ENCODE measurements around the gene FOXC2. TPM values are rescaled to one million over a fixed set of nuclear protein-coding genes. Genes with fewer than 3 reads are reported as not detected.

The FOXC2 gene
- total RNA-seq, 6 experiments from 2014 or later, result 0.20 TPM; not detected in 5

- Histone ChIP-seq H3K27me3 (peaks cover 0 to 28% of the 10 kb centered on the region in 2 donors), H3K36me3 (no peaks in the 10 kb centered on the region), H3K4me3 (no peak overlapping the region), H3K4me1 (no peaks in the 10 kb centered on the region), H3K27ac (no peak overlapping the region), H3K9me3 (no peaks in the 10 kb centered on the region)
- ATAC-seq (no peak), DNase-seq (no peak)
- intact Hi-C loops (cut with DNase I), result loop anchor here in 1 of 2 donors (10.0 kb wide), 1 partner anchor 492 kb away; no protein-coding TSS in a partner anchor
- TF ChIP-seq POLR2A (IDR thresholded peaks at IDR 0.05), result no peak
- no peak for TF ChIP-seq CTCF (IDR thresholded peaks at IDR 0.05)
- WGBS (ENCODE audit: insufficient coverage, low coverage, low lambda C conversion rate, missing lambda C conversion rate), result 31% methylated on average over 8 of the region's 8 CpGs
Measured at GRCh38 chr16:86573215-86573614, 6.6 kb downstream of the FOXC2 start.

- 34% methylated on average over 10 of the region's 13 CpGs for WGBS (ENCODE audit: insufficient coverage, low coverage, low lambda C conversion rate, missing lambda C conversion rate)
- no peaks in the 10 kb centered on the region for H3K4me1 ChIP-seq
- no peak overlapping the region for H3K4me3 ChIP-seq
- intact Hi-C loops (cut with DNase I), result loop anchor here in 1 of 2 donors (10.0 kb wide), 1 partner anchor 491 kb away; no protein-coding TSS in a partner anchor
- no peaks in the 10 kb centered on the region for H3K9me3 ChIP-seq
- DNase-seq (no peak), ATAC-seq (no peak)
- peaks cover 0 to 28% of the 10 kb centered on the region in 2 donors for H3K27me3 ChIP-seq
- no peak overlapping the region for H3K27ac ChIP-seq
- no peak for TF ChIP-seq CTCF (IDR thresholded peaks at IDR 0.05)
- TF ChIP-seq POLR2A (IDR thresholded peaks at IDR 0.05), result no peak
- no peaks in the 10 kb centered on the region for H3K36me3 ChIP-seq
Measured at GRCh38 chr16:86573646-86574508, 7.2 kb downstream of the FOXC2 start.

GRCh38 chr16:86574646-86575045, 8.0 kb downstream of the FOXC2 start:
- no peak for ATAC-seq
- H3K9me3 ChIP-seq, result no peaks in the 10 kb centered on the region
- TF ChIP-seq CTCF (IDR thresholded peaks at IDR 0.05) (no peak), POLR2A (IDR thresholded peaks at IDR 0.05) (no peak)
- H3K27ac ChIP-seq, result no peak overlapping the region
- H3K4me1 ChIP-seq, result no peaks in the 10 kb centered on the region
- H3K4me3 ChIP-seq, result no peak overlapping the region
- H3K27me3 ChIP-seq, result peaks cover 0 to 28% of the 10 kb centered on the region in 2 donors
- H3K36me3 ChIP-seq, result no peaks in the 10 kb centered on the region
- WGBS (ENCODE audit: insufficient coverage, low coverage, low lambda C conversion rate, missing lambda C conversion rate), result 17% methylated on average over 1 of the region's 4 CpGs
- intact Hi-C loops (cut with DNase I), result loop anchor here in 1 of 2 donors (10.0 kb wide), 1 partner anchor 490 kb away; no protein-coding TSS in a partner anchor
- DNase-seq, result no peak

- no peak for TF ChIP-seq POLR2A (IDR thresholded peaks at IDR 0.05)
- TF ChIP-seq CTCF (IDR thresholded peaks at IDR 0.05), result no peak
- no peaks in the 10 kb centered on the region for H3K9me3 ChIP-seq
- DNase-seq, result no peak
- no peak overlapping the region for H3K27ac ChIP-seq
- intact Hi-C loops (cut with DNase I), result loop anchor here in 1 of 2 donors (10.0 kb wide), 1 partner anchor 490 kb away; no protein-coding TSS in a partner anchor
- H3K27me3 ChIP-seq, result peaks cover 0 to 28% of the 10 kb centered on the region in 2 donors
- WGBS (ENCODE audit: insufficient coverage, low coverage, low lambda C conversion rate, missing lambda C conversion rate), result 51% methylated on average over 12 of the region's 17 CpGs
- ATAC-seq, result no peak
- no peak overlapping the region for H3K4me3 ChIP-seq
- no peaks in the 10 kb centered on the region for H3K36me3 ChIP-seq
- H3K4me1 ChIP-seq, result no peaks in the 10 kb centered on the region
Measured at GRCh38 chr16:86575095-86575685, 8.6 kb downstream of the FOXC2 start.
